Measurements from ENCODE around the gene PKN2. TPM values are rescaled to one million over a fixed set of nuclear protein-coding genes. Genes with fewer than 3 reads are reported as not detected.

PKN2 gene
- total and polyA plus RNA-seq, 2 of the 4 experiments (the other 2 are of a cell fraction) = 12.7 to 22.2 TPM

DNA sequence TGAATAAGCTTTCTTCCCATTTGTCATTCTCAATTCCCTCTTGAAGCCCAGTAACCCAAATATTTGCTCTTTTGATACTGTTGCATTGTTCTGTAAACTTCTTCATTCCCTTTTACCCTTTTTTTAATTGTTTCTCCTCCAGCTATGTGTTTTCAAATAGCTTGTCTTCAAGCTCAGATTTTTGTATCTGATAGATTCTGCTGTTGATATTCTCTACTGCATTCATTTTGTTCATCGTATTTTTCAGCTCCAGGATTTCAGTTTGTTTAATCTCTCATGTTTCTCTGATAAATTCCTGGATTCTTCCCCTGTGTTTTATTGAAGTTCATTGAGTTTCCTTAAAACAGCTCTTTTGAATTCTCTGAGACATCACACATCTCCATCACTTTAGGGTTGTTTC is 51.8 kb downstream of the PKN2 start:
- ChIA-PET POLR2A (ENCODE audit: unreplicated experiment) (no interaction called here), CTCF (interaction anchor here (0.7 to 1.2 kb wide), 3 partner anchors 51 to 225 kb away, joined by 3 to 6 read pairs (median 4); no protein-coding TSS in a partner anchor)
- Histone ChIP-seq H4K20me1 (ENCODE audit: insufficient read depth, low read length) (peaks cover 31% of the 10 kb centered on the region), H3K9me1 (ENCODE audit: insufficient read depth, low read length) (peaks cover 9% of the 10 kb centered on the region), H2BK15ac (ENCODE audit: low read depth, low read length) (no peak overlapping the region), H3K9ac (ENCODE audit: low read depth, low read length) (no peak overlapping the region), H2AFZ (replicated peaks; ENCODE audit: low read length, poor library complexity) (no peak overlapping the region), H3K9me3 (ENCODE audit: control insufficient read depth, insufficient read depth, low read length) (peaks cover 2% of the 10 kb centered on the region), H3K14ac (replicated peaks; ENCODE audit: low read depth, low read length) (no peak overlapping the region), H3K4me1 (ENCODE audit: control insufficient read depth, insufficient read depth, low read length) (peaks cover 5% of the 10 kb centered on the region; the same call in 1 of the 2 replicates), H3K4me2 (ENCODE audit: low read depth, low read length) (no peak overlapping the region), H4K5ac (ENCODE audit: low read depth, low read length) (no peak overlapping the region), H4K8ac (ENCODE audit: low read depth in 2 of 2, low read length in 2 of 2) (no peak overlapping the region), H3K27me3 (ENCODE audit: control insufficient read depth, insufficient read depth, low read length) (no peaks in the 10 kb centered on the region), H3K18ac (ENCODE audit: low read depth, low read length) (no peak overlapping the region), H2AK9ac (replicated peaks; ENCODE audit: low read depth, low read length, poor library complexity) (no peak overlapping the region), H2BK120ac (ENCODE audit: low read depth, low read length) (no peak overlapping the region), H3K27ac (ENCODE audit: insufficient read depth, low read length) (no peak overlapping the region), H2BK5ac (ENCODE audit: low read depth, low read length, poor library complexity, severe bottlenecking) (no peak overlapping the region), H2AK5ac (ENCODE audit: low read depth, low read length) (no peak overlapping the region), H3K79me1 (ENCODE audit: low read depth in 1 of 2, low read length in 2 of 2) (peaks cover 22 to 43% of the 10 kb centered on the region in 2 experiments), H3K36me3 (ENCODE audit: control insufficient read depth, insufficient read depth, low read length) (no peaks in the 10 kb centered on the region), H3K4me3 (ENCODE audit: insufficient read depth, low read depth, low read length) (no peak overlapping the region), H2BK20ac (ENCODE audit: low read depth, low read length) (no peak overlapping the region), H3K56ac (ENCODE audit: extremely low read depth, insufficient read depth, low read length) (no peak overlapping the region), H3K23ac (ENCODE audit: low read depth, low read length) (no peak overlapping the region), H3K4ac (ENCODE audit: low read depth, low read length) (no peak overlapping the region), H4K91ac (ENCODE audit: insufficient read depth, low read depth, low read length) (no peak overlapping the region)
- in situ Hi-C loops (cut with MboI; ENCODE audit: low sequenced_read_pairs) = no loop called here
- no peak for ATAC-seq (ENCODE audit: low read depth)
- WGBS, 2 experiments (ENCODE audit: extremely low coverage in 2 of 2, insufficient read length in 1 of 2) = no CpG with 5 or more reads among the region's 1 CpG
- no peak for DNase-seq
- intact Hi-C loops (cut with micrococcal nuclease) = loop anchor here (1.0 kb wide), 2 partner anchors 141 to 200 kb away; no protein-coding TSS in a partner anchor
- dilution Hi-C loops (cut with HindIII; ENCODE audit: low sequenced_read_pairs, unreplicated experiment) = no loop called here
- TF ChIP-seq SMC3 (IDR thresholded peaks at IDR 0.05; ENCODE audit: low read depth, low read length) = no peak
- no peak for TF ChIP-seq POLR2A (IDR thresholded peaks at IDR 0.05; ENCODE audit: low read depth, low read length)
- TF ChIP-seq MXI1 (IDR thresholded peaks at IDR 0.05; ENCODE audit: borderline replicate concordance, low read depth, low read length) = no peak
- no peak for TF ChIP-seq CEBPB (IDR thresholded peaks at IDR 0.05; ENCODE audit: low read depth, low read length)
- TF ChIP-seq NFE2L2 (IDR thresholded peaks at IDR 0.05; ENCODE audit: low read depth, low read length) = no peak
- TF ChIP-seq RCOR1 (IDR thresholded peaks at IDR 0.05; ENCODE audit: insufficient replicate concordance, low read length) = no peak
- no peak for TF ChIP-seq BHLHE40 (IDR thresholded peaks at IDR 0.05; ENCODE audit: low read depth, low read length)
- no peak for TF ChIP-seq FOS (IDR thresholded peaks at IDR 0.05; ENCODE audit: low read depth, low read length)
- BruUV-seq (replicated peaks) = no TSS peak
